GM19397 (cell line): ENCODE results near the gene VIPR2.
"Not testable (repeated sequence)": the region's sequence is repeated elsewhere in the genome, so short reads cannot be mapped to it uniquely, and the experiment has no call there.

Experiments
- ATAC-seq: cut with Tn5 transposase; IDR thresholded peaks from one replicate; pipeline ENCODE4 v1.9.1; 2021; ENCODE audit warnings: mild to moderate bottlenecking, moderate library complexity; ENCODE audit not compliant: unreplicated experiment

Gene VIPR2

DNA sequence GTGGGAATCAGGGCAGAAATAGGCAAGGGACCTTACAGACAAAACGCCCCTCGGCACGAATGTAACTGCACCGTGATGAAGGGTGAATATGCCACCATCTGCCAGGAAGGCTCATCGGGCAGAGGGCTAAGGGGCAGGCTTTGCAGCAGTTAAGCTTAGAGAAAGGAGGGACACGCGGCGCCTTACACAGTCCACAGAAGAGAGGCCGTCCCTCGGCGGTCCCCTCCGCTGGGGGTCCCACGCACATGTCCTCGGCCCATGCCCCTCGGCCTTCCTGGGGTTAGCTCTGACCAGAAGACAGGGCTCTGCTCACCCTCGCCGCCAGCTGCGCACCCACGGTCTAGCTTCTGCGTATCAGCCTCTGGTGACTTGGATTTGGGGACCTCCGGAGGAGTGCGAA, 147.2 kb downstream of the VIPR2 start:
- ATAC-seq: no peak

GRCh38 chr7:158997110-158997453, 147.6 kb downstream of the VIPR2 start:
- no peak for ATAC-seq

DNA sequence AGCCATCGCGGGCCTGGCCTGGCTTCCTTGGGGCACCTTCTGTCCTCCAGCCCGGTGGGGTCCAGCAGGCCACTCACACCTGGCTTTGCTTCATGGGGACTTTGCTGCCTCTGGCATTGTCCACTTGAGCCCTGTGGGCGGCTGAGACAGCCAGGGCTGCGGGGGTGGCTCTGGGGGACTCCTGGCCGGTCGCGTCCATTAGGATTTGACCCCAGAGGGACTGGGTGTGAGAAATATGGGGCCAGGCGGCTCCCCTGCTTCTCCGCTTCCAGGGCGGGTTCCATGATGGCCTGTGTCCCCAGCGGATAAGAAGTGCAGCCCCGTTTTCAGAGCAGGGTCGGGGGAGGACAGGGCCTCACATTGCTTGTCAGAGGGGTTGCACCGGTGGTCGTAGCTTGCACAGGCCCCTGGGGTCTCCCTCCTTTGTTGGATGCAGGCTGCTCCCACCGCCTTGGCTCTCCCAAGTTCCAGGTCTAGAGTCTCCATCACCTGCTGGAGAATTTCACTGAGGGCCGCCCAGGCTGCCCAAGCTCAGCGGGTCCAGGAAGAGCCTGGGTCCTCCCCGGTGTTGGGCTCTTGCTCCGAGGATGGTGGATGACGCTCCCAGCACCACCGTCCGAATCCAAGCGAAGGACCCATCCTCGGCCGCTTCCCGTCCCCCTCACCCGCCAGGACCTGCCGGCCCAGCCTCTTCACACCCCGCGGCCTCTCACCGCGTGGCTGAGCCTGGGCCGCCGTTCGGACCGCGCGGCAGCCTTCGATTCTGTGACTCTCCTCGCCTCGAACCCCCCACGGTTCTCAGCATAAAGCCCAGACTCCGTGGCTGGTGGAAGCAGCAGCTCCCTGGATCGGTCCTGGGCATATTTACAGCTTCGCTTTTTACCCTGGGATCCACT, 148.2 kb downstream of the VIPR2 start:
- ATAC-seq: no peak

GRCh38 chr7:158995514-158995913, 149.2 kb downstream of the VIPR2 start:
- no peak for ATAC-seq

DNA sequence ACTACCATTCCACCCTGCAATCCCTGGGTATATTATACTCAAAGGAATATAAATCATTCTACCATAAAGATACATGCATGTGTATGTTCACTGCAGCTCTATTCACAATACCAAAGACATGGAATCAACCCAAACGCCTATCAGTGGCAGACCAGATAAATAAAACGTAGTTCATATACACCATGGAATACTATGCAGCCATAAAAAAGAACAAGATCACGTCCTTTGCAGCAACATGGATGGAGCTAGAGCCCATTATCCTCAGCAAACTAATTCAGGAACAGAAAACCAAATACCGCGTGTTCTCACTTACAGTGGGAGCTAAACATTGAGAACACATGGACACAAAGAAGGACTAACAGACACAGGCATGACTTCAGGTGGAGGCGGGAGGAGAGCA, 150.0 kb downstream of the VIPR2 start:
- ATAC-seq: no peak

DNA sequence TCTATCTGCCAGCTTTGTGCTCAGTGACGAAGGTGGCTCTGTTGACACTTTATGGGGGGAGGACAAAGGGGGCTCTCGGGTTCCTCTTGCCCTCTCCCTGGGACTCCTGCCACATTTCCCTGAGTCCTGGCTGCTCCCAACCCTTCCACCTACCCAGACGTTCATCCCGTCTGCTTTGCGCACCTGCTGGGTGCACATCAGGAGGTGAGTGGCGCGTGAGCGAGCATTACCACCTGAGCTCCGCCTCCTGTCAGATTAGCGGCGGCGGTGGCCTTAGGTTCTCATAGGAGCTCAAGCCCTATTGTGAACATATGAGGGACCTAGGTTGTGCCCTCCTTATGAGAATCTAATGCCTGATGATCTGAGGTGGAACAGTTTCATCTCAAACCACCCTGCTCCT, 151.1 kb downstream of the VIPR2 start:
- ATAC-seq: no peak

DNA sequence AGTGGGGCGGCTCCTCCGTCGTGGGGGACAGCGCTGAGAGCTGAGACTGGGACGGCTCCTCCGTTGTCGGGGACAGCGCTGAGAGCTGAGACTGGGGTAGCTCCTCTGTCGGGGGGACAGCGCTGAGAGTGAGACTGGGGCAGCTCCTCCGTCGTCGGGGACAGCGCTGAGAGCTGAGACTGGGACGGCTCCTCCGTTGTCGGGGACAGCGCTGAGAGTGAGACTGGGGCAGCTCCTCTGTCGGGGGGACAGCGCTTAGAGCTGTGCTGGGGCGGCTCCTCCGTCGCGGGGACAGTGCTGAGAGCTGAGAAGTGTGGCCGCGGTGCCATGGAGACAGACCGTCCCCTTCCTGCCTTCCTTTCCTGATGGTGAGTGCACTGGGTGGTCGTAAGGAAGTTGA, 151.9 kb downstream of the VIPR2 start:
- no peak for ATAC-seq

- ATAC-seq: no peak
Measured at GRCh38 chr7:158991824-158992621, 152.6 kb downstream of the VIPR2 start.

- no peak for ATAC-seq
Measured at GRCh38 chr7:158988996-158989395, 155.7 kb downstream of the VIPR2 start.

- no peak for ATAC-seq
Measured at GRCh38 chr7:158988302-158988862, 156.3 kb downstream of the VIPR2 start.

DNA sequence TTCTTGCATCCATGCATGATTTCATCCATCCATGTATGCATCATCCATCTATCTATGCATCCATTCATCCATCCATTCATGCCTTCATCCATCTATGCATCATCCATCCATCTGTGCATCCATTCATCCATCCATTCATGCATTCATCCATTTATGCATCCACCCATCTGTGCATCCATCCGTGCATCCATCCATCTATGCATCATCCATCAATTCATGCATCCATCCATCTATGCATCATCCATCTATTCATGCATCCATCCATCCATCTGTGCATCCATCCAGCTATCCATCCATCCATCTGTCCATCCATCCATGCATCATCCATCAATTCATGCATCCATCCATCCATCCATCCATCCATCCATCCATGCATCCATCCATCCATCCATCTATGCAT, 157.0 kb downstream of the VIPR2 start:
- no peak for ATAC-seq

DNA sequence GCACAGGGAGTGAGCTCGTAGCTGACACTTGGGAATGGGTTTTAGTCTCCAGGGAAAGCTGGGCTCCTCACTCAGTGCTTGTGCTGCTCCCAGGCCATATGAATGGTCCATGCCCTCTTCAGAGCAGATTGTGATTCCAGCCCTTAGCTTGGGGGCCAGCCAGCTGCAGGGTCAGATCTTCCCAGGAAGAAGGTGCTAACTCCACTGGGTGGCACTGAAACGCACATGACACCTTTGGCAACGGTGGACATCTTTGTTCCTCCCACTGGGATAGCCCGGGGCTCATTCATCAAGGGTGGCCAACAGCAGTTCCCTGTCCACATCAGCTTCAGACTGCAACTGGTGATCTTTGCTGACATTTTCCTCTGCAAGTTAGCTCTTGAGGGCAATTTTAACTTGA, 159.1 kb downstream of the VIPR2 start:
- ATAC-seq: no peak

- not testable (repeated sequence) for ATAC-seq
Measured at GRCh38 chr7:158984007-158984406, 160.7 kb downstream of the VIPR2 start.

DNA sequence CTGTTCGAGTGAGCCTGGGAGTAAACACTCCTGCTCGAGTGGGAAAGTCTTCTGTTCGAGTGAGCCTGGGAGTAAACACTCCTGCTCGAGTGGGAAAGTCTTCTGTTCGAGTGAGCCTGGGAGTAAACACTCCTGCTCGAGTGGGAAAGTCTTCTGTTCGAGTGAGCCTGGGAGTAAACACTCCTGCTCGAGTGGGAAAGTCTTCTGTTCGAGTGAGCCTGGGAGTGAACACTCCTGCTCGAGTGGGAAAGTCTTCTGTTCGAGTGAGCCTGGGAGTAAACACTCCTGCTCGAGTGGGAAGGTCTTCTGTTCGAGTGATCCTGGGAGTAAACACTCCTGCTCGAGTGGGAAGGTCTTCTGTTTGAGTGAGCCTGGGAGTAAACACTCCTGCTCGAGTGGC, 162.6 kb downstream of the VIPR2 start:
- not testable (repeated sequence) for ATAC-seq

DNA sequence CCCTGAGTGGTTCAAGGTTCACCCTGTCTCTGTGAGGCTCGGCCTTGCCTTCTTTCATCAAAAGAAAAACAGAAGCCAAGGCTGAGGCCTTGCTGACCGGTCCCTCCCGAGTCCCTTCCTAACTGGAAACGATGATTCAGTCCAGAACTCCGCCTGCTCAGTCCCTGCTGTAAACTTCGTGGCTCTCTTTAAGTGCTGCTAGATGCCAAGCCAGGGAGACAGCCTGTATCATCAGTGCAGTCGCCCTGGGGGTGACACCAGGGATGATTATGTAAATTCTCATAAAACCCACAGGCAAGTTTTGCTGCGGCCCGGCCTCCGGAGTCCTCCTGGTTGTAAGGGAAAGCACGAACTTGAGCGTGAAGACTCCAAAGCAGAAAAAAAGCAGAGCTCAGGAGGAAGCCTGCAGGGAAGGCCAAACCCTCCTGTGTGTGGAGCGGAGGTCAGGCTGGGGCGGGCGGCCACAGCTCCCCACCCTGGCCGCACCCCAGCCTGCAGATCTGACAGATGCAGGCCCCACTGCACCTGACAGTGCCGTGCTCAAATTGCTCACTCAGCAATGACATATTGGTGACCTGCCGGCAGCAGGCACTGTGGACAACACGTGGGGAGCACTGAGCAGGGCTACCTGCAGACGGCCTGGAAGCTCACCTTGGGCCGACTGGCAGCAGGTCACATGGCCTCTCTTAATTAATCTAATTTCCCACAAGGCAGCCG, 164.9 kb downstream of the VIPR2 start:
- no peak for ATAC-seq

- no peak for ATAC-seq
Measured at GRCh38 chr7:158979023-158979529, 165.6 kb downstream of the VIPR2 start.
